HL-60 (cell line): ENCODE data around the gene HPCAL4.

Experiments
- DNase-seq, 2 experiments: peaks; one replicate each; pipeline ENCODE4 v3.0.0-alpha.2; 2010 to 2020; ENCODE audit warnings: low read depth in 1 of 2, low spot score in 1 of 2
- H3K27ac ChIP-seq: fragments of 250-450 bp; sonication (Bioruptor Pico); replicated peaks from 2 replicates; pipeline ENCODE4 v1.5.1; 2020; ENCODE audit warnings: mild to moderate bottlenecking, moderate library complexity
- H3K27me3 ChIP-seq: fragments of 250-450 bp; sonication (Bioruptor Pico); 2 replicates; pipeline ENCODE4 v1.5.1; 2021; ENCODE audit warnings: mild to moderate bottlenecking, moderate library complexity; ENCODE audit not compliant: insufficient read depth, poor library complexity, severe bottlenecking
- H3K4me3 ChIP-seq: replicated peaks from 2 replicates; pipeline ENCODE4 v1.5.1; 2011; ENCODE audit warnings: mild to moderate bottlenecking, control low read depth, low read length; ENCODE audit not compliant: insufficient read depth
- GABPA ChIP-seq: IDR thresholded peaks from 2 replicates; pipeline ENCODE4 v1.6.1; 2012; ENCODE audit warnings: low read depth
- POLR2AphosphoS5 ChIP-seq: IDR thresholded peaks from 2 replicates; pipeline ENCODE4 v1.6.1; 2012; ENCODE audit warnings: low read depth
- SPI1 ChIP-seq: IDR thresholded peaks from 2 replicates; pipeline ENCODE4 v1.6.1; 2012; ENCODE audit warnings: low read depth, mild to moderate bottlenecking, borderline replicate concordance
- TF ChIP-seq, protein P1 (sequence below): IDR thresholded peaks from one replicate; pipeline ENCODE4 v1.5.1; 2011; ENCODE audit warnings: low read length, control low read depth, inconsistent platforms; ENCODE audit not compliant: insufficient read depth
- TF ChIP-seq, protein P2 (sequence below): IDR thresholded peaks from 2 replicates; pipeline ENCODE4 v1.6.1; 2012; ENCODE audit warnings: low read depth; ENCODE audit not compliant: insufficient replicate concordance

Gene HPCAL4

DNA sequence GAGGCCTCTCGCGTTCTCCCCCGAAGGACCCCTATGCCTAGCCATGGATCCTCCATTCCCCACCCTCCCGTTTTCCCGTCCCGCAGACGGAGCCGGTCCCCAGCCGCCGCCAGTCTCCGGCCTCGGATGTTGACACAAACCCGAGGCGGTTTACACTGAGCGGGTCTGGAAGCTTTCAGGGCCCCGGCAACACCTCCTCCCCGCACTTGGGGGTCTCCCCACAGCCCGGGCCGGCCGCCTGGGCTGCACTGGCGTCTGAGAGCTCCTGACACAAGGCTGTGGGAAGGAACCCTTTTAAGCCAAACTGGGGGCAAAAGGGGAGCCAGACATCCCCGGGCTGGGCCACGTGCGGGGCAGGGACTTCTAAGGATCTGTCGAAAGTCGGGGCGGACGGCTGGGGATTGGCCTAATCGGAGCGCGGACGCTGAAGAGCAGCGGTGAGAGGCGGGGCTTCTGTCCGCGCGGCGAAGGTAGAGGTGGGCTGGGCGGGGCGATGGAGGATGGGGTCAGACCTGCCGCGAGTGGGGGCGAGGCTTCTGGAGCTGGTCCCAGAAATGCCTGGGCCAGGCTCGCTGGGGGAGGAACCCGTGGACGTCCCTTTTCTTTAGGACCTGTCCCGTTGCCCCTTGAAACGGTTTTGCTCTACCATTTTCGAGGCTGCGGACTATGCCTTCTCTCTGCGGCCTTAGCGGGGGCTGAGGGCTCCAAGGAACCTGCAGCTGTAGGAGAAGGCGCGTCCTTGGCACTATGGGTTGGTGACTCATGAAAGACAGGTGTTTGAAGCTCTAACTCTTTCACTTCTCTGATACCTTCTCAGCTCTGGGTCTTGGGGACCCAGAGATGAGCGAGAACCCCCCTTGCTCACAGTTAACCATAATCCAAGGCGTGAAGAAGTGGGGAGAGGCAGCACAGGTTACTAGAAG lies 1.2 kb upstream of the HPCAL4 start:
- Histone ChIP-seq H3K27me3 (peaks cover 52% of the 10 kb centered on the region), H3K27ac (no peak overlapping the region), H3K4me3 (no peak overlapping the region)
- TF ChIP-seq, protein P1, sequence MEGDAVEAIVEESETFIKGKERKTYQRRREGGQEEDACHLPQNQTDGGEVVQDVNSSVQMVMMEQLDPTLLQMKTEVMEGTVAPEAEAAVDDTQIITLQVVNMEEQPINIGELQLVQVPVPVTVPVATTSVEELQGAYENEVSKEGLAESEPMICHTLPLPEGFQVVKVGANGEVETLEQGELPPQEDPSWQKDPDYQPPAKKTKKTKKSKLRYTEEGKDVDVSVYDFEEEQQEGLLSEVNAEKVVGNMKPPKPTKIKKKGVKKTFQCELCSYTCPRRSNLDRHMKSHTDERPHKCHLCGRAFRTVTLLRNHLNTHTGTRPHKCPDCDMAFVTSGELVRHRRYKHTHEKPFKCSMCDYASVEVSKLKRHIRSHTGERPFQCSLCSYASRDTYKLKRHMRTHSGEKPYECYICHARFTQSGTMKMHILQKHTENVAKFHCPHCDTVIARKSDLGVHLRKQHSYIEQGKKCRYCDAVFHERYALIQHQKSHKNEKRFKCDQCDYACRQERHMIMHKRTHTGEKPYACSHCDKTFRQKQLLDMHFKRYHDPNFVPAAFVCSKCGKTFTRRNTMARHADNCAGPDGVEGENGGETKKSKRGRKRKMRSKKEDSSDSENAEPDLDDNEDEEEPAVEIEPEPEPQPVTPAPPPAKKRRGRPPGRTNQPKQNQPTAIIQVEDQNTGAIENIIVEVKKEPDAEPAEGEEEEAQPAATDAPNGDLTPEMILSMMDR, result no peak
- TF ChIP-seq, protein P2, sequence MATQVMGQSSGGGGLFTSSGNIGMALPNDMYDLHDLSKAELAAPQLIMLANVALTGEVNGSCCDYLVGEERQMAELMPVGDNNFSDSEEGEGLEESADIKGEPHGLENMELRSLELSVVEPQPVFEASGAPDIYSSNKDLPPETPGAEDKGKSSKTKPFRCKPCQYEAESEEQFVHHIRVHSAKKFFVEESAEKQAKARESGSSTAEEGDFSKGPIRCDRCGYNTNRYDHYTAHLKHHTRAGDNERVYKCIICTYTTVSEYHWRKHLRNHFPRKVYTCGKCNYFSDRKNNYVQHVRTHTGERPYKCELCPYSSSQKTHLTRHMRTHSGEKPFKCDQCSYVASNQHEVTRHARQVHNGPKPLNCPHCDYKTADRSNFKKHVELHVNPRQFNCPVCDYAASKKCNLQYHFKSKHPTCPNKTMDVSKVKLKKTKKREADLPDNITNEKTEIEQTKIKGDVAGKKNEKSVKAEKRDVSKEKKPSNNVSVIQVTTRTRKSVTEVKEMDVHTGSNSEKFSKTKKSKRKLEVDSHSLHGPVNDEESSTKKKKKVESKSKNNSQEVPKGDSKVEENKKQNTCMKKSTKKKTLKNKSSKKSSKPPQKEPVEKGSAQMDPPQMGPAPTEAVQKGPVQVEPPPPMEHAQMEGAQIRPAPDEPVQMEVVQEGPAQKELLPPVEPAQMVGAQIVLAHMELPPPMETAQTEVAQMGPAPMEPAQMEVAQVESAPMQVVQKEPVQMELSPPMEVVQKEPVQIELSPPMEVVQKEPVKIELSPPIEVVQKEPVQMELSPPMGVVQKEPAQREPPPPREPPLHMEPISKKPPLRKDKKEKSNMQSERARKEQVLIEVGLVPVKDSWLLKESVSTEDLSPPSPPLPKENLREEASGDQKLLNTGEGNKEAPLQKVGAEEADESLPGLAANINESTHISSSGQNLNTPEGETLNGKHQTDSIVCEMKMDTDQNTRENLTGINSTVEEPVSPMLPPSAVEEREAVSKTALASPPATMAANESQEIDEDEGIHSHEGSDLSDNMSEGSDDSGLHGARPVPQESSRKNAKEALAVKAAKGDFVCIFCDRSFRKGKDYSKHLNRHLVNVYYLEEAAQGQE, result no peak
- TF ChIP-seq POLR2AphosphoS5 (no peak), GABPA (no peak), SPI1 (no peak)
- no peak for DNase-seq

DNA sequence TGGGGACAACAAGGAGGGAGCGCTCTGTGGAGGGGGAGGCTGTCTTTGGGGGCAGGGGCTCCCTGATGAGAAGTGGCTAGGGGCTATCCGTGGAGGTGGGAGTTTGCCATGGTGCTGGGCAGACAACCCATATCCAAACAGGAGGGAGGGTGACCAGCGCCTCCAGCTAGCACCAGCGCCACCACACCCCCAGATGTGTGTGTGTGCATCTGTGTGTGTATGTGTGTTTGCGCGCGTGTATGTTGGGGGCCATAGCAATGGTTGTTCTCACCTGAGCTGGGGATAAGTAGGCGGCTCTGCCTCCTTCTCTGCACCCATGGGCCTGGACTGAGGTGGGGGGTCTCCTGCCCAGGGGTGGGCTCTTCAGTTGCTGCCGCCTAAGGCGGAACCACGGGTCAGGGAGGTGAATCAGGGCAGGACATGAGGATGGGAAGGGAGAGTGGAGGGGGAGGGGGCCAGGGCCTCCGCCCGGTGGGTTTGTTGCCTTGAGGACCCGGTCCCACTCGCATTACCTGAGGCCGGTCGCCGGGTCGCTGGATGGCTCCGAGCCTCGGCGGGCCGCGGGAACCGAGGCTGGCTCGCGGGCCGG lies 345 bp downstream of the HPCAL4 start:
- Histone ChIP-seq H3K4me3 (no peak overlapping the region), H3K27me3 (peaks cover 52% of the 10 kb centered on the region), H3K27ac (no peak overlapping the region)
- TF ChIP-seq, protein P1, result no peak
- TF ChIP-seq POLR2AphosphoS5 (no peak), SPI1 (no peak), GABPA (no peak)
- TF ChIP-seq, protein P2, result no peak
- DNase-seq, result no peak

DNA sequence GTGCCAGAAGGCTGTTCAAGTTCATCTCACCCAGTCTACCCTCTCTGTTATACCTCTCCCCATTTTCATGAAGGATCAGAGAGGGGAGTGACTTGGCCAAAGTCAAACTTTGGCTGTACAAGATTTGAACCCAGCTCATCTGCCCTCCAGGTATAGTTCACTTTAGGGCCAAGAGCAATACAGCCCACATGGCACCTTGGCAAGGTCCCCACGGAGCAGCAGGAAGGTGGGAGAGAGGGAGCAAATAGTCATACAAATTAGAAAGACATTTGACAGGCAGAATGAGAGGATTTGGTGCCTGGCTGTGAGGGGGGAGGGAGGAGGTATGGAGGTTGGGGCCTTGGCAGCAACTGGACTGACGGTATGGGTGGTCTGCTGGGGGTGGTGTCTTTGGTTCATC lies 1.0 kb downstream of the HPCAL4 start:
- DNase-seq, result no peak
- Histone ChIP-seq H3K27me3 (peaks cover 53% of the 10 kb centered on the region), H3K27ac (no peak overlapping the region), H3K4me3 (no peak overlapping the region)
- TF ChIP-seq, protein P1, result no peak
- TF ChIP-seq, protein P2, result no peak
- no peak for TF ChIP-seq SPI1
- TF ChIP-seq POLR2AphosphoS5, result no peak
- TF ChIP-seq GABPA, result no peak
